C4-2B (cell line): Measurements from ENCODE around the gene SCTR.

Source experiments
- CTCF ChIP-seq: fragments of 450-650 bp; conservative IDR thresholded peaks from 2 replicates; pipeline ENCODE4 v1.5.1; 2017; ENCODE audit warnings: mild to moderate bottlenecking
- ZFX ChIP-seq: fragments of 450-650 bp; IDR thresholded peaks from 2 replicates; pipeline ENCODE4 v1.6.1; 2017

DNA sequence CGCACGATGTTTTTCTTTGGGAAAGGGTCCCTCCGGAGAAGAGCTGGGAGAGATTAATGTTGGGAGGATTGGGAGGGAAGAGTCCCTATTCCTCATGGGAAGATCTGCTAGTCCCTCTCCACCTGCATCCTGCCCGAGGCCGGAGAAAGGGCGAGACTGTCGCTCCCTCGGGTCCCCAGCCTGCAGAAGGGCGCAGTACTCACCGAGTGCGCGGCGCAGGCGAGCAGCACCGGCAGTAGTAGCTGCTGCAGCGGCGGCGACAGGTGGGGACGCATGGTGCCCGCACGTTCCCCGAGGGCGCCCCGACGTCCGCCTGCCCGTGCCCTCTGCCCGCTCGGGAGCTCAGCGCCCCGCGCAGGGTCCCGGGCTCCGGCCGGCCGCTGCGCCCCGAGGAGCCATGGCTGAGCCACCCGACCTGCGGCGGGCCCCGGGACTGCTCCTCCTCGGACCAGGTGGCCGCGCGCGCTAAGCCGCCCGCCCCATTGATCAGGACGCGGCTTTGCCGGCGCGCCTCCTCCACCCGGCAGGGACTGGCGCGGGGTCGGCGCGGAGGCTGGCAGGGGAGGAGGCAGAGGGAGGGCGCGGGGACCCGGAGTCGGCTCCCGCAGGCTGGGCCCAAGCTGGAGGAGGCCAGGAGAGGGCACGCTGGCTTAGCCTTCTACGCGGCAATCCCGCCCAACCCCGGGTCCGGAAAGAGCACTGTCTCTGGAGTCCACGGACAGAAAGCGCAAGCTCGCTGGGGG lies at the start of gene SCTR:
- TF ChIP-seq CTCF (no peak), ZFX (no peak)
